CD4-positive, alpha-beta T cell treated with Interleukin-2 at 100 ng/mL for 4 hours (primary cell): ENCODE data around the gene STXBP6.

Experiments
- DNase-seq: peaks from one replicate; pipeline ENCODE4 v3.0.0-alpha.2; 2020; ENCODE audit warnings: low spot score

STXBP6 gene

DNA sequence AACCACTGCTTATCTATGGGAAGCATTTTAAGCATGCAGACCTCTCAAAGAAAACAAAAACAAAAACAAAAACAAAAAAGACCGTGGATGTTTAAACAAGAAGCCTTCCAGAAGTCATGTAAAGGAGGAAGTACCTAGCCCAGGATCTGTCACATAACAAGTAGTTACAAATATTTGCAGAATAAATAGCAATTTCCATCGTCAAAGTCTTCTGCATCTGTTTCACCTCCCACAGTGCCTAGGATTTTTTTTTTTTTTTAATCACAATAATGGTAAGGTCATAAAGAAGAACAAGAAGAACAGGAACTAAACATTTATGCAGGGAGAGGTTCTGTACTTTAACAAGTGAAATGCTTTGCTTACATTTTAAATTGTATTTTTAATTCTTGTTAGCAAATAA is 2.4 kb upstream of the STXBP6 start:
- DNase-seq: no peak

DNA sequence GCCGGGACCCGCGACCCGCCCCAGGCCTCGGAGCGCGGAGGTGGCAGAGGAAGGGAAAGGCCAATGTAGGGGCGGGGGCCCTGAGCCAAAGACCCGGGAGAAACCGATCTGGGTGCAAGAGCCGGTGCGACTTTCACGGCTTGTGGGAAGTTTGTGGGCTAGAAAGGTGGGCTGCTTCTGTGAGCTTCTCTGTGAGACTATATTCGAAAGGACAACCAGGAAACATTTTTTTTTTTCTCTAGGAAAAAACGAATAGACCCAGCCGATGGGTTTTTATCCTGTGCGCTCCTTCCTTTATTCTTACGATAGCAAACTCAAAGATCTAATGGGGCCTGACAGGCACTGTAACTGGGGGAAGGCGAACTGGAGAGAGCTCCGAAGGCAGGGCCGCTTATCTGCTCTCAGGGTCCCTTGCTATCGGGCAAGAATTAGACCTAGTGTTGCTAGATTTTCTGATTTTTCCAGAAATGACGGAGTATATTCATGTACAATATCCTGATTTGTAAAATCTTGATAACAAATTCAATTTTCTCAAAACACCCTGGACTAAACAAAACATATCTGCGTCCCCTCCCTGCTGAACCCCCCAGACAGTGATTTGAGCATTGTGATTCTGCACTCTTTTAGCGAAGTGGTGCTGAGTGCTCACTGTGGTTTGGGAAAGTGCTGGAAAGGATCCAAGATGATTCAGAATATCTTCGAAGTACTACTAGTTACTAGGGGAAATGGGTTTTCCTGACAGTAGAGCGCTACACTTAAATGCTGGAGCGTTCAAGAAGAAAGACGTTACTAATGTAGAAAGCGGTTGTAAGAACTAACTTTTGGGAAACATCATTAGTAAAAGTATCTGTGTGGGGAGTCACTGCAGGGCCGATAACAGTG is 563 bp upstream of the STXBP6 start:
- no peak for DNase-seq

DNA sequence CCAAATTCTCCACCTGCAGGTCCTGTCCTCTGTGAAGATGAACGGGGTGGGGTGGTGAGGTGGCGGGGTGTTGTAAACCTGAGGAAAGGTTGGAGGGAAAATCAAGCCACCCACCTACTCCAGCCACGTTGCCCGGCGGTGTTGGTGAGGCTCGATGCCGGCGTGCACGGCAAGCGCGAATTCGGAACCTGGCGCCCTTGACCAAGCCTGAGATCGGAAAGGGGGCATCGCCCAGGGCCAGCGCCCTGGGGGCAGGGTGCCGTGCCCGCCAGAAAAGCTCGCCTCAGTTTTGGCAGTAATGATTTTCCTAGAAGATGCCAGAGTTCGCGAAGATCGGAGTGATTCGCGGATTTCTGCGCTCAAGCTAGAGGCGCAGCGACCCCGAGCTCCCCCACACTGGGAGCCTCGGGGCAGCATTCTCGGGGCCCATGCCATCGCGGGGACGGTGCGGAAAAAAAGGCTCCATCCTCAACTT is 817 bp downstream of the STXBP6 start:
- DNase-seq: no peak

DNA sequence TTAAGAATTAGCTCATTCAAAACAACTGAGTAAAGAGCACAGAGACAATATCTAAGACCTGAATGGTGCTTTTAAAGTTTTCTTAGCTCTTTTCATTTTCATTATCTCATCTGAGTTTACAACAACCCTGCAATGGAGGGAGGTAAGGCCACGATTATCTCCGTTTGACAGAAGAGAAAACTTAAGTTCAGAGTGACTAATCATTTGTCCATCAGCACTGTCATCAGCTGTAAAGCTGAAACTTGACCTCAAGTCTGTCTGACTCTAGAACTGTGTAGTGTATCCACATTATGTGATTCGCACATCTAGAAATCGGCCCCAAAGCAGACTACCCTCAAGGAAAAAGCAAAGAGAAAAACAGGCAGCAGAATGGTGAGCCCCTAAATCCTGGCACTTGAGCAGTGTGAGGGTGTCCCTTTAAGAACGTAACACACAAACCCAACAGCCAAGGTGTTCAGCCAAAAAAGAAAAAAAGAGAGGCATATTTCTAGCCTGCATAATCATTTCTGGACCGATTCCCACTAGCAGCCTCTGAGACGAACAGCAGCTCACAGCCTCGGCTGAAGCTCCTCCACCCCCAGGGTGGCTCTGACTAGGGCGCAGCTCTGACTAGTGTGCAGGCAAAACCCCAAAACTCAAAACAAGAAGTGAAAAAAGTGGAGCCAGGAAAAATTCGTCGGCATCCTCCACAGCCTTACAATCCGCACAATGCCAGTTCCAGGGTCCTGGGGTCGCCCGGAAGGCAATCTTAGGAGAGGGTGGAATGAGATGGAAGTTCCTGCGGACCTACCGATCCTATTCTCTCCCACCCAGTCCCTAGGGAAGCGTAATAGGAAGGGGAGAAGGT is 1.6 kb downstream of the STXBP6 start:
- no peak for DNase-seq

DNA sequence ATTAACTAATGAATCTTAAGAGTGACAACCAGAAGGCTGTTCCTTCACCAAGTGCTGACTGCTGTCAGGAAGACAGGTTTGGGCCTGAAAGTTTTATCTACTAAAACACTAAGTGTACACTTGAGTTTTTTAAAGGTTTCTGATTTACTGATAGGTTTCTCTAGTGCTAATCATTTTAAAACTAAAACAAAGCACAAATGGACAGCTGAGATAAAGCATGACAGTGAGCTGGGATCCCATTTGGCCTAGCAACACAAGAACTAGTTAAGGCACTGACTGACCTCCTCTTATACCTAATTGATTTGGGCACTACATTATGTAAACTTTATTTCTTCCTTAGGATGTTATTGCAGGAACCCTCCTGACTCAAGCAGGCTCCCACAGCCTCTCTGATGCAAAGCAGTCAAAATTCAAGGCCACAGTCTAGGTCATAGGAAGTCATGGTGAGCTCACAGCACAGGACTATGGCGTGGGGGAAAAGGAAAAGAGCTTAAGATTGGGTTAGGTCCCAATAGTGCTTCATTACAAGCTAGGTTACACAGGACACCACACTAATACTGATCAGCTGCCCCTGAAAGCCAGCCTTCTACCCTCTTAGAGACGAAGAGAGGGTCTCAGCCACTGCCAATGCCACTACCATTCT is 3.5 kb downstream of the STXBP6 start:
- DNase-seq: no peak

DNA sequence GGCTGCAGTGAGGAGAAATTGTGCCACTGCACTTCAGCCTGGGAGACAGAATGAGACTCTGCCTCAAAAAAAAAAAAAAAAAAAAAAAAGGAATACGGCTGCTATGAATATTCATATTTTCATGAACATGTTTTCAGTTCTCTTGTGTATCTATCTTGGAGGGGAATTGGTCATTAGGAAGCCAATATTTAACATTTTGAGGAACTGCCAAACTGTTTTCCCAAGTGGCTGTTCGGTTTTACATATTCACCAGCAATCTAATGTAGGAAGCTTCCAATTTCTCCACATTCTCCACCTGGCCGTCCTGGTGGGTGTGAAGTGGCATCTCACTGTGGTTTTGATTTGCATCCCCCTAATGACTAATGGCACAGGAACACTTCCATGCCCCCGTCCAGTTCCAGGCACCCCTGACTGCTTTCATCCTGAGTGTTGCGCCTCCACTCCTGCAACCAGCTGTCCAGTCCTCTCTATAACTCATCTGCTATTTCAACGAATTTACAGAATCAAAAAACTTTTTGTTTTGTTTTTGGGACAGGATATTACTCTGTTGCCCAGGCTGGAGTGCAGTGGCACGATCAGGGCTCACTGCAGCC is 5.7 kb downstream of the STXBP6 start:
- no peak for DNase-seq

DNA sequence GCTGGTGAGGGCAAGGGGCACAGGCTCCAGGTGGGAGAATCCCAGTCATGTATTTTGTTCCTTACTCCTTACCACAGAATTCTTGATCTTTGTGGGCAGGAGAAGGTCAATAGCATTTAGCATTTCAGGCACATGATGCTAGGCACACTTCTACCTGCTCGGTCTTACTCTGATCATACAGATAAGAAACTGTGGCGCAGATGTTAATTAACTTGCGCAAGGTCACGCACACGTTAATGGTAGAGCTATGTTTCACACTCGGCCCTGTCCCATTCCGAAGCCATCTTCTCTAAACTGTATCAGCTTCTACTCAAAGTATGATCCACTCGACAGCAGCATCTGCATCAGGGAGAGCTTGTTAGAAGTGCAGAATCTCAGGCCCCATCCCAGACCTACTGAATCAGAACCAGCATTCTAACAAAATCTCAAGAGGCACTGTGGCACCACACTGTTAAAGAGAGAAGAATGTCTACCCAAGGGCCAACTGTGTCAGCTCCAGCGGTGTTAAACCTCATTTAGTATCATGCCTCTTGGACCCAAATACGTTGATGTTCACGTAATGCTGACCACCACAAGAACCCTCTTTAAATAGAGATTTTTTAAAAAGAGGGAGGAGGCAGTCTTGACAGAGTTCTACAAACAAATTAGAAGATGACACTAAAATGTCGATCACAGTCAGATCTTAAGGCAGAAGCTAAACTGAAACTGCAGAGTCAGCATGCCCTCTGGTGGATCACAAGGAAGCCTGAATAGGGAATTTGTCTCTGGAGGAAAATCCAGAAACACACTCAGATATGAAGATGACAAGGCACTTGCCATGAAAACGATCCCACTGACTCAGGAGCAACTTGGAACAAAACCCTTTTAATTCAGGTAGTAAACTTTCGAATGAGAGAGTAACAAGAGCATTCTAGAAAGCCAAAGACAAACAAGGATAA is 7.3 kb downstream of the STXBP6 start:
- no peak for DNase-seq

DNA sequence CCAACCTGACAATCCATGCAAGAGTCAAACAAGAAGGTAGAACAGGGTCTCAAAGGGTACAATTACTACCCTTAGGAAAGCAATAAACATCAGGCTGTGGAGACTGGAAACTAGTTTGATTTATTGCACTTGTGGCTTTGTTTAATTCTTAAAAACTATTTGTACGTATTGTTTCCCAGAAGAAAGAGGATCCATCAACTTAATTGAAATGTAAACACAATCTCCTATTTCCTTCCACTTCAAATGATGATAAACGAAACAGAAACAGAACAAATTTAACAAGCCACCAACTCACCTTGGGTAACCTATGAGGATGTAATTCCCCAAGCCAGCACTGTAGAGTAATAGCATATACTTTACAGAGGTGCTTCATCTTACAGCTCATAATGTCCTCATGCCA is 8.0 kb downstream of the STXBP6 start:
- DNase-seq: no peak

DNA sequence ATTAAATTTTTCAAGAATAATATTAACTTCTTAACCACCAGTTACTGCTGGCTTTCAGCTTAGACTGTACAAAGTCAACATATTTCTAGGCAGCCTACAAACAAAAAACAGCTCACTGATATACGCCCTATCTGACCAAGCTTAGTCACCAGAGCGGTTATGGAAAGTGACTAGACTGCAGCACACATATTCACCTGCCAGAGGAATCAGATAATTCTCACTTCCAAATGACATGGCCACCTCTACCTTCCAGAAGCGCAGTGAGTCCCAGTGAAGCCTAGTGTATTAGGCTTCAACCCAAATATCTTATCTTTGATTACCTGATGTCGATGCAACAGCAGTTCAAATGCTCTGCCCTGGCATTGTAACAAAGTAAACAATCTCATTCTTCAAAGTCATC is 8.5 kb downstream of the STXBP6 start:
- DNase-seq: no peak

DNA sequence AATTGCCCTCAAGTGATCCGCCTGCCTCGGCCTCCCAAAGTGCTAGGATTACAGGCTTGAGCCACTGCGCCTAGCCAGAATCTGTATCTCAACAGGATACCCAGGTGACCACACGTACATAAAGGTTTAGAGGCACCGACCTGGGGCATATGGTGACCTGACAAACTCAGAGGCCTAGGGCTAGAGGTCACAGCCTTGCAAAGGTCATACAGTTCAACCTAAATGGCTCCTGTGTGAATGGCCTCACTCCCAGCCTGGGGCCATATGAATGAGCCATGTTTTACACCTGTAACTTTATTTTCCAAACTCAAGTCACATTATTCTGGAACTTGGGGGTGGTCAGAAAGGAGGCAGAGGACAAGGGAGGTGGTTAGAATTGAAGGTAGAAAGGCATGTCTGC is 10.0 kb downstream of the STXBP6 start:
- DNase-seq: no peak

DNA sequence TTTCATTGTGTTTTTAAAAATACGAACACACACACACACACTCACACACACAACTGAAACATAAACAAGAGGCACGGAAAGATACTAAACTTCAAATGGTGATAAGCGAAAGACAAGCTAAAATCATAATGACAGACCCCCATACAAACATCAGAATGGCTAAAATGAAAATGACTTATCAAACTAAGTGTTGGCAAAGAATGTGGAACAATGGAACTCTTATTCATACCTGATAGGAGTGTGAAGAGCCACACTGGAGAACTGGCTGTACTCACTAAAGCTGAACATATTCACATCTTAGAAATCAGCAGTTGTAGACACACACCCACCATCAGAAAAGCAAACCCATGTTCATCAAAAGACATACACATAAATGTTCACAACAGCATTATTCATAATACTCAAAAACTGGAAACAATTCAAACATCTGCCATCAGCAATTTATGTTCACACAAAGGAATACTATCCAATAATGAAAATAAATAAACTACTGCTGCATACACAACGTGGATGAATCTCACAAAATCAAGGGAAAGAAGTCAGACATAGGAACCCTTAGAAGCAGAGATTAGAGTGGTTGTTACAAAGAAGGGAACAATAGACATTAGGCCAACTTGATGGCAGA is 11.8 kb downstream of the STXBP6 start:
- DNase-seq: no peak

DNA sequence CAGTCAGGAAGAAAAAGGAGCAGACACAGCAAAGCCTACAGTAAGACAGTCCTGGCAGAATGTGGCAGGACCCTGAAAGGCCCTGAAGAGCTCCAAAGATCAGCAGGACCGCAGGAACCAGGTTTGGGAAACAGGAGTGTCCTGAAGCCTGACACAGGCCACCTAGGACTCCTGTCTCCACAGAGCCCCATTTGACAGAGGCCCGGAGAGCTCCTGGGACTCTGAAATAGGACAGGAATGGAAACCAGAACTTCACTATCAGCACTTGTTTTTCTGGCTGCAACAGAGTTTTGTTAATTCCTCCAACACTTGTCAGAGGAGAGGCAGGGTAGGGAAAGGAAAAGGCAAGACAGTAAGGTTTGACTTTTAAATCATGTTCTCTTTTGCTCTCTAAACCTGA is 12.9 kb downstream of the STXBP6 start:
- no peak for DNase-seq

DNA sequence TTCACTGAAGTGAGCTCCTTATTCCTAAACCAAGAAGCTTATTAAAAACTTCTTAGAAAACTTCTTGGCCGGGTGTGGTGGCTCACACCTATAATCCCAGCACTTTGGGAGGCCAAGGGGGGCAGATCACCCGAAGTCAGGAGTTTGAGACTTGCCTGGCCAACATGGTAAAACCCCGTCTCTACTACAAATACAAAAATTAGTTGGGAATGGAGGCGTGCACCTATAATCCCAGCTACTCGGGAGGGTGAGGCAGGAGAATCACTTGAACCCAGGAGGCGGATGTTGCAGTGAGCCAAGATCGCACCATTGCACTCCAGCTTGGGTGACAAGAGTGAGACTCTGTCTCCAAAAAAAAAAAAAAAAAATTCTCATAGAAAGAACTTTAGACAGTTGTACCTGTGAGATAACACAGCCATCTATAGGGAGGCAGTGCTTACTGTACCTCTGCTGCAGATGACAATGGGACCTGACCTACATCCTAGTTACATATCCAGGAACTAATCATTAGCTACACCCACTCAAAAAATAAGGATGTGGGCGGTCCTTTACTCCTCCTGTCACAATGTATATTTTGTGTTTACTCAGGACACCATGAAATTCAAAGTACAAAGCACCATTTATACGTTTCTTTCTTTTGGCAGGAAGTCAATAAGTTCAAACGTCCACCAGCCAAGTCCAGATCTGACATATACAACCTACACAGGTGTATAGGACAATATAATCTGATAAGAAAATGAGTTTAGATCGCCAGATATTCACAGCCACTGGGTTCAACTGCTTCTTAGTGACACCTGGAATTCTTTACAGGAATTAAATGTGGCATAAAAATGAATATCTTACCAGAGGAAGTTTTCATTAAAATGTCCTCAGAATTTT is 14.9 kb downstream of the STXBP6 start:
- DNase-seq: no peak

DNA sequence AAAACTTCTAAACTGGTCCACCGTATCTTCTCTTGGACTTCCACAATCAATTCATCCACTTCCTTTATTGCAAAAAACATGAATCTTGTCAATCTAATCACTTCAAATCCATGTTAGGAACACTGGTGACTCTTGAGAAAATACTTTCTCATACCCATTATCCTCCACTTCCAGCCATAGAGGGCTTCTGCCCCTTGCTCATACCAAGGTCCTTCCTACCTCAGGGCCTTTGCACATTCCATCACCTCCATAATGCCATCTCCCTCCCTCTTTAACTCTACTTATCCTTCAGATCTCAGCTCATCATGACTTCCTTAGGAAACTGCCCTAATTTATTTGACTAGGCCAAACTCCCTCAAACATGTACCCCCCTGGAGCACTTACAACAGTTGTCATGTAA is 16.6 kb downstream of the STXBP6 start:
- no peak for DNase-seq

DNA sequence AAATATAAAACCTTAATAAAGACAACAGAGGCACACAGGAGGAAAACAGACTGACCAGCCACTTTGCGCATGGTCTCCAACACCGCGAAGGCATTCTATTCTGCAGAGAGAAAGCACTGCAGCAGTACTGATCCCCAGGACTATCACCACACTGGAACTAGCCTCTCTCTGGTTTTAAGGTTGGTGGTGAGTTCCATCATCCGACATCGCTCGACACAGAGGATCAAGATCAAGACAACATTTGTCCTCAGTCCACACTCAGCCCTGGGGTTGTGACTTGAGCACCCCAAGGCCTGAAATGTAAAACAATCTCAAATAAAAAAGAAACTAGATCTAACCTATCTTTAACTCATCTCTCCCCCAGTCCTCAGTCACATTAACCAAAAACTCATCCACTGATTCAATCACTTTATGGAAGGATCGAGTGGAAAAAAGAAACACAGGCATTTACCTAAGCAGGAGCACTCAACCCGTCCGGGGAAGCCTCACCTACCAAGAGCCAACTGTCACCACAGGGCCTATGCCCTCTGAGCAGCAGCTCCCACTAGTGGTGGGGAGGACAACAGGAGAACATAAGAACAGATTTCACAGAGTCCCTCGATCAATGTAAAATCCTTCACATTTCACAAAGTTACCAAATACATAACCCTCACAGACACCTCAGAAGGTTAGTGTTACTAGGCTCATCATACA is 17.7 kb downstream of the STXBP6 start:
- DNase-seq: no peak

DNA sequence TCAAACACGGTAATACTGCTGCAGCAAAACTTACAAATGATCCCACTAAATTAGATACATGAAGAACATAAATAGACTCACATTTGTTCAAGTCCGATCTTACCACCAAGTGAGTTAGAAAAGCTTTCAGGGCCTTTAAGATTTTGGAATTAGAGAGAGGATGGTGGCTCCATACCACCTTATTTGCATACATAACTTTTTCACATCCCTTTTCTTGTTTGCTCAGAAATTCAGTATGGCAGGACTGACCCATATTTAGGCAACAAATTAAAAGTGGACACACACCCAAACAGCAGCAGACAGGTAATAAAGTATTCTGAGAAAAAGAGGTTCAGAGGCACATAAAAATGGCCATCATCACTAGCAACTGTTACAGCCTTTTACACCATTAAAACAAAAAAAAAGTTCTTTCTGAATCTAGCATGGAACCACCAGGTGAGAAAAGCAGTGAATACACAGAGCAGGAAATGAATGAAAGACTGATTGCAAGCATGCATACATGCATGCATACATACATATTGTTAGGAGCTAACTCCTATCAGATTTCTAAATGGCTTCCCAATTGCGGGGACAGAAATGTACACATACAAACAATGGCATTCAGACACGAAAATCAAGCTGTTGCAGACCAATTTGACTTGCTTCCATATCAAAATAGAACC is 23.3 kb downstream of the STXBP6 start:
- DNase-seq: no peak

DNA sequence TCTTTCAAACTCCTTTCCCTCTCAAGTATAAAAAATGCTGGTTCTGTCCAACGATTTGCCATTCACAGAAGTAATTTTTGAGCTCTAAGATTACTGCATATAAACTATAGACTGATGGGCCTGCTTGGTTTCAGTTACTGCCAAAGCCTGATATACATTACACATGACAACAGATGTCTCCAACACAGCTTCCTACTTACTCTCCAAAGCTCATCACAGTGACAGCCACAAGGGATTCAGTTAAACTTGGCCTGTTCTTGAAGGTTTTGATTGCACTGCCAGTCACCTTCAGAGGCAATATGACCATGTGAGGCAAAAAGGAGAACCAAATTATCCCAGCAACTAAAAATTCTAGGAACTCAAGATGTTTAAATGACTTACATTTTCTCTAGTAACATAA is 30.1 kb downstream of the STXBP6 start:
- no peak for DNase-seq

DNA sequence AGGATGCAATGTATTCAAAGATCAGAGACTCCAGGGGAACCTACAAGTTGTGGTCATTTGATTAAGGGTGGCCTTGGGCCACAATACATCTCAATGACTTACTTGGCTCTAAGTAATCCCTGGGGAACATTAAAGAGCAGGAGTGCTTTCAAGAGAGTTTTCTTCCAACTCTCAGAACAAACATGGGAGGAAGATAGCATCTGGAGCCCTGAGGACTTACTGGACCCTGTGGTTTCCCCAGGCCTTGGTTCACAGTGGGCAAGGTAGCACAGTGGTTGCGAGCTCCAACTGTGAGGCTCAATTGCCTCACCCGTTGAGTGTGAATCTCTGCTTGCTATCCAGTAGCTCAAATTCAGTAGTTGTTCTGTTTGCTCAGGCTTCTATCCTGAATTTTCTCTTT is 32.4 kb downstream of the STXBP6 start:
- DNase-seq: no peak

DNA sequence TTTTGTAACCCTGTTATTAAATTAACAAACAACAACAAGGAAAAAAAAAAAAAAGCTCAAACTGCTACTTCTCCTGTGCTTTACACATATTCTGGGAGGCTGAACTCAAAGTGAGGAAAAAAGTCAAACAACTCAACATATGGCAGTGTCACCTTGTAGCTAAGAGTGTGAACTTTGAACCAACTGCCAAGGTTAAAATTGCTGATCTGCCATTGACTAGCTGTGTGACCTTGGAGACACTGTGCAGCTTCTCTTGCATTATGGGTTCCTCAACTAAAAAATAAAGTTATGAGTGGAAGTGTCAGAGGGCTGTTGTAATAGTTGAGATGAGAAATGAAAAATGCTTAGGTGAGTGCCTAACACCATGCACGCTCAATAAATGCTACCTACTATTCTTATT is 34.2 kb downstream of the STXBP6 start:
- DNase-seq: no peak
